GM18511 (cell line): ENCODE results near the gene CEP57.
"Not testable (repeated sequence)": the region's sequence is repeated elsewhere in the genome, so short reads cannot be mapped to it uniquely, and the experiment has no call there.

ENCODE experiments used
- ATAC-seq: cut with Tn5 transposase; IDR thresholded peaks from one replicate; pipeline ENCODE4 v1.9.1; 2021; ENCODE audit warnings: mild to moderate bottlenecking, moderate library complexity; ENCODE audit not compliant: unreplicated experiment

CEP57 gene

DNA sequence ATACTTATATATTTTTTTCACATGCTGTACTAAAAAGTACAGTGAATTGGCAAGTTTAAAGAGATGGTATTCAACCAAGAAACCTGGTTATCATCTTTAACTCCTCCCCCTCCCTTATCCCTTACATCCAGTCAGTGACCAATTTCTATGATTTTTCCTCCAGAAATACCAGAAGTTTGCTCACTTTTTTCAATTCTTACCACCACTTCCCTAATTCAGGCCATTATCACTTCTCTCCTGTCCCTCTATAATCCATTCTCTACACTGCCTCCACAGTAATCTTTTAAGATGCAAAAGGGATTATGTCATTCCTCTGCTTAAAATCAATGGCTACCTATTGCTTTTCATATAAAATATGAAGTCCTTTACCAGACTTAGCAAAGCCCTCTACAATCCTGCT lies 62.8 kb downstream of the CEP57 start:
- no peak for ATAC-seq

- ATAC-seq = no peak
Observed at GRCh38 chr11:95853862-95854261, 63.6 kb downstream of the CEP57 start.

DNA sequence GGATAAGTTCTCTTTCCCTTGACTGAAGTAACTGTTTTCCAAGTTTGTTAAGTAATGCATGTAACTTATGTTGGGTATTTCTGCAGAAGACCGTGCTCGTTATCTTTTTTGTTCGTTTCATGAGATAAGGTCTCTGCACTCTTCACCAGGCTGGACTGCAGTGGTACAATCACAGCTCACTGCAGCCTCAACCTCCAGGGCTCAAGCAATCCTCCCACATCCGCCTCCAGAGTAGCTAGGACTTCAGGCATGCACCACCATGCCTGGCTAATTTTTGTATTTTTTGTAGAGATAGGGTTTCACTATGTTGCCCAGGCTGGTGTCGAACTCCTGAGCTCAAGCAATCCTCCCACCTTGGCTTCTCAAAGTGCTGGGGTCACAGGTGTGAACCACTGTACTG lies 64.1 kb downstream of the CEP57 start:
- not testable (repeated sequence) for ATAC-seq

GRCh38 chr11:95860024-95860423 lies 69.7 kb downstream of the CEP57 start:
- not testable (repeated sequence) for ATAC-seq

DNA sequence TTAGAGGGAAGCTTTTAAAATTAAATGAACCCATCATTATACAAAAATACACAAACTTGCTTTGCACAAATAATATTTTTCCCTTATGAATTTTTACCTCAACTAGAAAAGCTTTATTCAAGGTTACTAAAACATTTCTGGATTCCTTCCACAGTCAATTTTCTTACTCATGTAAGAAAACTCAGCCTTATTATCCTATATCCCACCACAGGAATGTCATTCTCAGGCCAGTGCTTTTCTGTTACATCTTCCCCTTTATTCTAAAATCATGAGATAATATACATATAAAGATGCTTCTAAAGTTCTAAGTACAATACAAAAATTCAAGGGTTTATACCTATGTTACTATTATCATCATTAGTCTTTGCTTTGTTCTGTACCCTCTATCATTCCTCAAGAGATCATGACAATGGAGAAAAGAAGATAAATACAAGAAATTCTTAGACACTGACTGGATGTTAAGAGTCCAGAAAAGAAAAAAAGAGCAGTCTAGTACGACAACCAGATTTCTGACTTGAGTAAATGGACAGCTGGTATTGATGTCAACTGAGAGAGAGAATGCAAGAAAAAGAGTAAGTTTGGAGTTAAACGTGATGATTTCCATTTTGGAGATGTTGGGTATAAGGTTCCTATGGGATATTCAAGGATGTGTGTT lies 73.3 kb downstream of the CEP57 start:
- no peak for ATAC-seq

DNA sequence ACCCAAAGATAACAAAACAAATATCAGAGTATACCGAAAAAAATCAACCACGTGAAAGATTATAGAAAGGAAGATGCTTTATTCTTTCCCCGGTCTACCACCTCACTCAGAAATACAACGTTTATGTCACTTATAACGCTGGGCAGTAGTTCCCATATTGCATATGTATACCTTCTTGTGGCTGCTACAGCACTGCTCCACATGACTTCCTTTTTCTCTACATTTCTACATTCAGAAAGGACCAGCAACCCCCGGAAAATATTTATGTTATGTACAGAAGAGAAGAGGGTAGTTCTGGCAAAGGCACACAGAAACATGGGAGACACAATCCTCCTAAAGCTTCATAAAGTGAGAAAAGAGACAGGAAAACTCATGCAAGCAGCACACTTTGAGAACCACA lies 76.8 kb downstream of the CEP57 start:
- no peak for ATAC-seq

DNA sequence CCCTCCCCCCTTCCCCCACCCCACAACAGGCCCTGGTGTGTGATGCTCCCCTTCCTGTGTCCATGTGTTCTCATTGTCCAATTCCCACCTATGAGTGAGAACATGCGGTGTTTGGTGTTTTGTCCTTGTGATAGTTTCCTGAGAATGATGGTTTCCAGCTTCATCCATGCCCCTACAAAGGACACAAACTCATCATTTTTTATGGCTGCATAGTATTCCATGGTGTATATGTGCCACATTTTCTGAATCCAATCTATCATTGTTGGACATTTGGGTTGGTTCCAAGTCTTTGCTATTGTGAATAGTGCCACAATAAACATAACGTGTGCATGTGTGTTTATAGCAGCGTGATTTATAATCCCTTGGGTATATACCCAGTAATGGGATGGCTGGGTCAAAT lies 80.6 kb downstream of the CEP57 start:
- not testable (repeated sequence) for ATAC-seq

DNA sequence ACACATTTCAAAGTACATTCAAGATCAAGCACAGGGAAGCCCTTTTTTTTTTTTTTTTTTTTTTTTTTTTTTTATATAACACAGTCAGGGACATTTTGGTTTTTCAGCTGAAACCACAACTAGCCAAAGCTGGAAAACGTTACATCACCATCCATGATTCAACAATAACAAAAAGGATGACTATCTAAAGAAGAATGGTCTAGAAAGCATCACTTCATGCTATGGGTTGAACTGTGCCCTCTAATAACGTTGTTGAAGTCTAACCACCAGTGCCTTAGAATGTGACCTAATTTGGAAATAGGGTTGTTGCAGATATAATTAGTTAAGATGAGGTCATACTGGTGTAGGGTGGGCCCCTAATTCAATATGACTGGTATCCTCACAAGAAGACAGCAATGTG lies 87.0 kb downstream of the CEP57 start:
- no peak for ATAC-seq
